22Rv1 (cell line): Measurements from ENCODE around the gene MGAT3.

Experiments used
- CTCF ChIP-seq: fragments of 450-650 bp; IDR thresholded peaks from 2 replicates; pipeline ENCODE4 v1.5.1; 2017; ENCODE audit warnings: mild to moderate bottlenecking
- ZFX ChIP-seq: fragments of 450-650 bp; IDR thresholded peaks from 2 replicates; pipeline ENCODE4 v1.6.1; 2017; ENCODE audit warnings: antibody characterized with exemption, borderline replicate concordance

GRCh38 chr22:39498802-39499201 is 42.0 kb downstream of the MGAT3 start:
- no peak for TF ChIP-seq CTCF
- TF ChIP-seq ZFX, result no peak
